Mesendoderm (in vitro differentiated cells): ENCODE measurements around the gene DISP2. TPM values are rescaled to one million over a fixed set of nuclear protein-coding genes. Genes with fewer than 3 reads are reported as not detected.

Experiments used
- DNase-seq: peaks from one replicate; pipeline ENCODE4 v3.0.0; 2013
- H2AK5ac ChIP-seq: 2 replicates; pipeline ENCODE4 v1.6.1; 2013; ENCODE audit warnings: low read length, inconsistent platforms
- H2BK120ac ChIP-seq: 2 replicates; pipeline ENCODE4 v1.6.1; 2013; ENCODE audit warnings: low read depth, mild to moderate bottlenecking, low read length, moderate library complexity, mixed read lengths
- H2BK15ac ChIP-seq: replicated peaks from 2 replicates; pipeline ENCODE4 v1.6.1; 2013; ENCODE audit warnings: low read depth, mild to moderate bottlenecking, moderate library complexity
- H2BK5ac ChIP-seq: 2 replicates; pipeline ENCODE4 v1.6.1; 2013; ENCODE audit warnings: low read length, inconsistent platforms
- H3K18ac ChIP-seq: 2 replicates; pipeline ENCODE4 v1.6.1; 2013; ENCODE audit warnings: mild to moderate bottlenecking, low read length, mixed read lengths
- H3K23ac ChIP-seq: one replicate; pipeline ENCODE4 v1.6.1; 2013; ENCODE audit warnings: low read length
- H3K27ac ChIP-seq: 2 replicates; pipeline ENCODE4 v1.5.1; 2013; ENCODE audit warnings: low read depth, mild to moderate bottlenecking, inconsistent platforms, low read length, moderate library complexity
- H3K27me3 ChIP-seq: 2 replicates; pipeline ENCODE4 v1.6.1; 2013; ENCODE audit warnings: low read length, control low read depth, mild to moderate bottlenecking, inconsistent platforms; ENCODE audit not compliant: insufficient read depth, poor library complexity
- H3K36me3 ChIP-seq: 2 replicates; pipeline ENCODE4 v1.6.1; 2013; ENCODE audit warnings: low read length, inconsistent platforms; ENCODE audit not compliant: control insufficient read depth, insufficient read depth
- H3K4ac ChIP-seq: one replicate; pipeline ENCODE4 v1.6.1; 2013; ENCODE audit warnings: low read depth, mild to moderate bottlenecking, low read length, moderate library complexity
- H3K4me1 ChIP-seq: 2 replicates; pipeline ENCODE4 v1.6.1; 2013; ENCODE audit warnings: low read depth, low read length, inconsistent platforms; ENCODE audit not compliant: control insufficient read depth
- H3K4me2 ChIP-seq: 2 replicates; pipeline ENCODE4 v1.6.1; 2013; ENCODE audit warnings: low read length
- H3K4me3 ChIP-seq: 2 replicates; pipeline ENCODE4 v1.5.1; 2013; ENCODE audit warnings: mild to moderate bottlenecking, low read length
- H3K56ac ChIP-seq: one replicate; pipeline ENCODE4 v1.6.1; 2013; ENCODE audit warnings: low read length
- H3K79me1 ChIP-seq: 2 replicates; pipeline ENCODE4 v1.6.1; 2013; ENCODE audit warnings: low read length, inconsistent platforms
- H3K79me2 ChIP-seq: 2 replicates; pipeline ENCODE4 v1.6.1; 2013; ENCODE audit warnings: mild to moderate bottlenecking, low read length; ENCODE audit not compliant: control insufficient read depth, insufficient read depth
- H3K9ac ChIP-seq: 2 replicates; pipeline ENCODE4 v1.6.1; 2013; ENCODE audit warnings: low read length, inconsistent platforms
- H4K5ac ChIP-seq: one replicate; pipeline ENCODE4 v1.6.1; 2013; ENCODE audit warnings: low read length
- H4K8ac ChIP-seq: one replicate; pipeline ENCODE4 v1.6.1; 2013; ENCODE audit warnings: low read depth, mild to moderate bottlenecking, control low read depth, low read length, moderate library complexity
- WGBS: extraction: QIAGEN DNeasy Blood & Tissue Kit; methylation state at CpG from one replicate; pipeline ENCODE4 v1.1.7; 2013; ENCODE audit warnings: low lambda C conversion rate, missing lambda C conversion rate; ENCODE audit not compliant: insufficient coverage; ENCODE audit errors: extremely low coverage; 5-methylcytosine and 5-hydroxymethylcytosine counted together
- polyA plus RNA-seq, 2 experiments: library from polyadenylated mRNA; stranded (reverse); fragments of 200-250 nt; gene quantifications; one replicate each; pipeline ENCODE4 v1.2.3, GENCODE V29; 2013

The DISP2 gene, protein sequence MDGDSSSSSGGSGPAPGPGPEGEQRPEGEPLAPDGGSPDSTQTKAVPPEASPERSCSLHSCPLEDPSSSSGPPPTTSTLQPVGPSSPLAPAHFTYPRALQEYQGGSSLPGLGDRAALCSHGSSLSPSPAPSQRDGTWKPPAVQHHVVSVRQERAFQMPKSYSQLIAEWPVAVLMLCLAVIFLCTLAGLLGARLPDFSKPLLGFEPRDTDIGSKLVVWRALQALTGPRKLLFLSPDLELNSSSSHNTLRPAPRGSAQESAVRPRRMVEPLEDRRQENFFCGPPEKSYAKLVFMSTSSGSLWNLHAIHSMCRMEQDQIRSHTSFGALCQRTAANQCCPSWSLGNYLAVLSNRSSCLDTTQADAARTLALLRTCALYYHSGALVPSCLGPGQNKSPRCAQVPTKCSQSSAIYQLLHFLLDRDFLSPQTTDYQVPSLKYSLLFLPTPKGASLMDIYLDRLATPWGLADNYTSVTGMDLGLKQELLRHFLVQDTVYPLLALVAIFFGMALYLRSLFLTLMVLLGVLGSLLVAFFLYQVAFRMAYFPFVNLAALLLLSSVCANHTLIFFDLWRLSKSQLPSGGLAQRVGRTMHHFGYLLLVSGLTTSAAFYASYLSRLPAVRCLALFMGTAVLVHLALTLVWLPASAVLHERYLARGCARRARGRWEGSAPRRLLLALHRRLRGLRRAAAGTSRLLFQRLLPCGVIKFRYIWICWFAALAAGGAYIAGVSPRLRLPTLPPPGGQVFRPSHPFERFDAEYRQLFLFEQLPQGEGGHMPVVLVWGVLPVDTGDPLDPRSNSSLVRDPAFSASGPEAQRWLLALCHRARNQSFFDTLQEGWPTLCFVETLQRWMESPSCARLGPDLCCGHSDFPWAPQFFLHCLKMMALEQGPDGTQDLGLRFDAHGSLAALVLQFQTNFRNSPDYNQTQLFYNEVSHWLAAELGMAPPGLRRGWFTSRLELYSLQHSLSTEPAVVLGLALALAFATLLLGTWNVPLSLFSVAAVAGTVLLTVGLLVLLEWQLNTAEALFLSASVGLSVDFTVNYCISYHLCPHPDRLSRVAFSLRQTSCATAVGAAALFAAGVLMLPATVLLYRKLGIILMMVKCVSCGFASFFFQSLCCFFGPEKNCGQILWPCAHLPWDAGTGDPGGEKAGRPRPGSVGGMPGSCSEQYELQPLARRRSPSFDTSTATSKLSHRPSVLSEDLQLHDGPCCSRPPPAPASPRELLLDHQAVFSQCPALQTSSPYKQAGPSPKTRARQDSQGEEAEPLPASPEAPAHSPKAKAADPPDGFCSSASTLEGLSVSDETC (N-terminal part only)
- polyA plus RNA-seq (2013, experiment 1 of 2): 1.6 TPM
- polyA plus RNA-seq (2013, experiment 2 of 2): 1.1 TPM

- peaks cover 8% of the 10 kb centered on the region for H3K4me1 ChIP-seq
- H3K36me3 ChIP-seq: no peaks in the 10 kb centered on the region
- H4K8ac ChIP-seq: no peak within 1 kb of the TSS
- H2AK5ac ChIP-seq: no peak within 1 kb of the TSS
- H2BK5ac ChIP-seq: no peak within 1 kb of the TSS
- no peak within 1 kb of the TSS for H3K27ac ChIP-seq
- no peak within 1 kb of the TSS for H2BK120ac ChIP-seq
- no peak within 1 kb of the TSS for H4K5ac ChIP-seq
- peak within 1 kb of the TSS; percentile 94 for H3K23ac ChIP-seq
- no peak within 1 kb of the TSS for H3K4ac ChIP-seq
- H3K18ac ChIP-seq: no peak within 1 kb of the TSS
- peak within 1 kb of the TSS; percentile 78 for H3K9ac ChIP-seq
- peak; percentile 87 for DNase-seq
- no peaks in the 10 kb centered on the region for H3K79me1 ChIP-seq
- no peak within 1 kb of the TSS for H2BK15ac ChIP-seq
- no peaks in the 10 kb centered on the region for H3K79me2 ChIP-seq
- H3K4me2 ChIP-seq: peak within 1 kb of the TSS; percentile 97
- no peaks in the 10 kb centered on the region for H3K27me3 ChIP-seq
- no CpG with 5 or more reads among the region's 82 CpGs for WGBS
- peak within 1 kb of the TSS; percentile 88 for H3K56ac ChIP-seq
- H3K4me3 ChIP-seq: peak within 1 kb of the TSS; percentile 46
Measured at GRCh38 chr15:40357723-40358470, at the start of gene DISP2. TSS of gene DISP2 (plus strand) at chr15:40358219. CDS start at chr15:40358322, 103 bp downstream.

GRCh38 chr15:40309344-40309862 is 48.6 kb upstream of the DISP2 start:
- no peaks in the 10 kb centered on the region for H3K79me1 ChIP-seq
- no peak overlapping the region for H4K8ac ChIP-seq
- no peak overlapping the region for H3K23ac ChIP-seq
- no peak overlapping the region for H3K27ac ChIP-seq
- H3K9ac ChIP-seq: no peak overlapping the region
- H2AK5ac ChIP-seq: no peak overlapping the region
- H2BK120ac ChIP-seq: no peak overlapping the region
- H3K79me2 ChIP-seq: no peaks in the 10 kb centered on the region
- no peak overlapping the region for H3K18ac ChIP-seq
- H3K36me3 ChIP-seq: no peaks in the 10 kb centered on the region
- H4K5ac ChIP-seq: no peak overlapping the region
- H3K4ac ChIP-seq: no peak overlapping the region
- DNase-seq: no peak
- no peak overlapping the region for H3K56ac ChIP-seq
- no peak overlapping the region for H3K4me3 ChIP-seq
- WGBS: no CpG with 5 or more reads among the region's 8 CpGs
- no peak overlapping the region for H2BK5ac ChIP-seq
- no peak overlapping the region for H3K4me2 ChIP-seq
- no peaks in the 10 kb centered on the region for H3K27me3 ChIP-seq
- peaks cover 5% of the 10 kb centered on the region for H3K4me1 ChIP-seq
- no peak overlapping the region for H2BK15ac ChIP-seq

DNA sequence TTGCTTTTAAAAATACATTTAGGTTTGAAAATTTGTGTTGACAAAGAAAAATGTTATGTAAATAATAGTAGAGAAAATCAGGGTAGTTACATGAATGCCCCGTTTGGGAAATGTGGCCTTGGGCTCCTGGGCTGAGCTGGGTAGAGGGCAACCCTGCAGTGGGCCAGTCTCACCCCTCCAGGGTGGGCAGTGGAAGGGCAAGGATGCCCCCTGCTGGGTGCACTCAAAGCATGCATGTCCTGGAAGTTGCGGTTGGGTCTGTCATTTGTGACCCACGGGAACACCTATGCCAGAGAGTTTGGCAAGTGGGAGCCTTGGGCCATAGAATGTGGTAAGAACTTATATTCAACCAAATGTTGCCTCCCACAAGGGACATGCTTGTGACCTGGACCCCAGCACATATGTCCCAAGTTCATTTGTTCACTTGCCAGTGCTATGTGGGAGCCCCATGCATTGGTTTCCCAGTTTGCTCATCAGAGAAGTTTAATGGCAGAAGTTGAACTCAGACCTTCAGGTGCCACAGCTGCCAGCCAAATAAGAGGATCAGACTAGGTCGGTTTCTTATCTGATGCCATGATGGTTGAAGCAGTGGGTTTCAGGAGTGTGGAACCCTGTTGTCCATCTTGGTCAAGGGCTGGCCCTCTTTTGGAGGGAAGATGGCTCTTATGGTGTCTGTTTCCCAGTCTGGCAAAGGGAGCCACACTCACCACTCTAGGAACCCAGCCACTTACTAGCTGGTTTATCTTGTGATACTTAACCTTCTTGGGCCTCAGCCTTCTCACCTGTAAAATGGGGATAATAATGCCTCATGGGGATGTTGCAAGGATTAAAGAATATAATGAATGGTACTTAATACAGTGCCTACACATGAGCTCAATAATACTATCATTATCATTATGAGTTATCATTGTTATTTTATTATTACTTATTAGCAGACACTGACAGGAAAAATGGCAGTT is 47.7 kb upstream of the DISP2 start:
- no peaks in the 10 kb centered on the region for H3K79me1 ChIP-seq
- no peak overlapping the region for H3K23ac ChIP-seq
- no peak overlapping the region for H3K56ac ChIP-seq
- H3K27ac ChIP-seq: no peak overlapping the region
- no peaks in the 10 kb centered on the region for H3K36me3 ChIP-seq
- no peak overlapping the region for H2BK120ac ChIP-seq
- H4K8ac ChIP-seq: no peak overlapping the region
- WGBS: no CpG with 5 or more reads among the region's 4 CpGs
- H2BK5ac ChIP-seq: no peak overlapping the region
- H3K4me1 ChIP-seq: peaks cover 5% of the 10 kb centered on the region
- no peak overlapping the region for H4K5ac ChIP-seq
- no peaks in the 10 kb centered on the region for H3K79me2 ChIP-seq
- no peaks in the 10 kb centered on the region for H3K27me3 ChIP-seq
- no peak overlapping the region for H3K4me3 ChIP-seq
- no peak overlapping the region for H3K4me2 ChIP-seq
- H3K9ac ChIP-seq: no peak overlapping the region
- H2BK15ac ChIP-seq: no peak overlapping the region
- H3K18ac ChIP-seq: no peak overlapping the region
- H3K4ac ChIP-seq: no peak overlapping the region
- peak; percentile 78 for DNase-seq
- H2AK5ac ChIP-seq: no peak overlapping the region

- Histone ChIP-seq H2BK120ac (no peak overlapping the region), H3K9ac (no peak overlapping the region), H3K4me3 (no peak overlapping the region), H2AK5ac (no peak overlapping the region), H3K18ac (no peak overlapping the region), H3K79me1 (no peaks in the 10 kb centered on the region), H3K27me3 (no peaks in the 10 kb centered on the region), H3K4me2 (no peak overlapping the region), H4K5ac (no peak overlapping the region), H4K8ac (no peak overlapping the region), H3K56ac (no peak overlapping the region), H3K27ac (no peak overlapping the region), H3K36me3 (no peaks in the 10 kb centered on the region), H2BK5ac (no peak overlapping the region), H3K23ac (no peak overlapping the region), H3K79me2 (no peaks in the 10 kb centered on the region), H2BK15ac (no peak overlapping the region), H3K4ac (no peak overlapping the region), H3K4me1 (peaks cover 5% of the 10 kb centered on the region)
- DNase-seq: no peak
- WGBS: no CpG with 5 or more reads among the region's 3 CpGs
Measured at GRCh38 chr15:40310993-40311392, 47.0 kb upstream of the DISP2 start.
